Suppressor macrophage treated with lipopolysaccharide for 4 hours (primary cell): Measurements from ENCODE around the gene XPOT.

Experiments
- DNase-seq: peaks from one replicate; pipeline ENCODE4 v3.0.0-alpha.2; 2020

Gene XPOT

GRCh38 chr12:64470495-64470894 is 66.3 kb downstream of the XPOT start:
- DNase-seq = no peak

- no peak for DNase-seq
These were observed 69.0 kb downstream of the XPOT start for GRCh38 chr12:64473176-64473575.

- DNase-seq = no peak
These were observed 71.3 kb downstream of the XPOT start for GRCh38 chr12:64475518-64475917.

GRCh38 chr12:64476844-64477243 is 72.7 kb downstream of the XPOT start:
- DNase-seq = no peak

DNA sequence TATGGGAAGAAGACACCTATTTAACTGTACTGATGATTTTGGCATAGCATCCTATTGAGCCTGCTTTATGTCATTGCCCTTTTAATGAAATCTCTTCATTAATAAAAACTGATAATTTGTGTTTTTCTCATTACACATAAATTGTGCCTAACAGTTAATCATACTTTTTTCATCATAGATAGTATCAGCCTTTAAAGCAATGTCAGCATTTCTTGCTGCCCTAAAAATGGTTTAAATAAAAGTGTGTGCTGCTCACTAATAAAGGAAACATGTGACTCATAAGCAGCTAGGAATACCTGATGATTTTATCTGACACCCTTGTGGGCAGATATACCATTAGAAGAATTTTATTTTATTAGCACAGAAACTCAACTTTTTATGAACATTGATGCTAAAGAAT is 74.5 kb downstream of the XPOT start:
- DNase-seq = no peak

DNA sequence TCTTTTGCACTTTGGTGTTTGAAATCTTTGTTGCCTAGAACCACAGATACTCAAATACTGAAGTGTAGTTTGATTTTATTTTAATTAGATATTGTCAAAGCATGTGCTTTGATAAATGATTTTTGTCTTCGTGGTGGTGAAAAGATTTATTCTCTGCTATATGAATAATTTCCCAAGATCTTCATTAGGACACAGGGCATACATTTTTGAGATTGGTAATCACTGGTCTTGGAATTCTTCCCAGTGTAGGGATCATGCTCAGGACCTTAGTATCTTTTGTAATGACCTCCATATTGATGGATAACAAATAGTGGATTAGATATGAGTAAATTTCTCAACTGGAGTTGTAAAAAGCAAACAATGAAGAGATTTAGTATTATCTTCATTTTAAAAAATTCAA is 76.0 kb downstream of the XPOT start:
- no peak for DNase-seq

DNA sequence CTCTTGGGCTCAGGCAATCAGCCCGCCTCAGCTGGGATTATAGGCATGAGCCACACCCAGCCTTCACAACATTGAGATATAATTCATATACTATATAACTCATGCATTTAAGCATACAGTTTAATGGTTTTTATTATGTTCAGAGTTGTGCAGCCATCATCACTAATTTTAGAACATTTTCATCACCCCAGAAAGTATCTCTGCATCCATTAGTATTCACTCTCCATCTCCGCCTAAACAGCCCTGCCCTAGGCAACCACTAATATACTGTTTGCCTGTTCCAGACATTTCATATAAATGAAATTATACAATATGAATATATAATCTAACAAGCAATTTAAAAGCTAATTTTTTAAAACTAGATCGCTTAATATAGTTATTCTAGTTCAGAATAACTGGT is 82.5 kb downstream of the XPOT start:
- DNase-seq = no peak

DNA sequence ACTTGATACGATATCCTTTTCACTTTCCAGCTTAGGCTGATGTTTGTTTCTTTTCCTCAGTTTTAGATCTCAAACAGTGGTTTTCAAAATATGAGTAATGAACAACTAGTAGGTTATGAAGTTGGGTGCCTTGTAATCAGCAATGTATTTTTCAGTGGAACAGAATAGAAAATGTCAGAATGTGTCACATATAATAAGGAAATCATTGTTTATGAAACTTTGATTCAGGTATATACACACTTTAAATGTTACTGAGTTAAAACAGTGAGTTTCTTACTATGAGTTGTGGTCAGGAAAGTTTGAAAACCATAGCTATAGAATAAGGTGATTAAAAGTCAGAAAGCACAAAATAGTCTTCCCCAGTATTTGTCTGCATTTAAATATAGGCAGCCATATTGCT is 87.5 kb downstream of the XPOT start:
- DNase-seq = peak; percentile 19

GRCh38 chr12:64493513-64493912 is 89.3 kb downstream of the XPOT start:
- no peak for DNase-seq

DNA sequence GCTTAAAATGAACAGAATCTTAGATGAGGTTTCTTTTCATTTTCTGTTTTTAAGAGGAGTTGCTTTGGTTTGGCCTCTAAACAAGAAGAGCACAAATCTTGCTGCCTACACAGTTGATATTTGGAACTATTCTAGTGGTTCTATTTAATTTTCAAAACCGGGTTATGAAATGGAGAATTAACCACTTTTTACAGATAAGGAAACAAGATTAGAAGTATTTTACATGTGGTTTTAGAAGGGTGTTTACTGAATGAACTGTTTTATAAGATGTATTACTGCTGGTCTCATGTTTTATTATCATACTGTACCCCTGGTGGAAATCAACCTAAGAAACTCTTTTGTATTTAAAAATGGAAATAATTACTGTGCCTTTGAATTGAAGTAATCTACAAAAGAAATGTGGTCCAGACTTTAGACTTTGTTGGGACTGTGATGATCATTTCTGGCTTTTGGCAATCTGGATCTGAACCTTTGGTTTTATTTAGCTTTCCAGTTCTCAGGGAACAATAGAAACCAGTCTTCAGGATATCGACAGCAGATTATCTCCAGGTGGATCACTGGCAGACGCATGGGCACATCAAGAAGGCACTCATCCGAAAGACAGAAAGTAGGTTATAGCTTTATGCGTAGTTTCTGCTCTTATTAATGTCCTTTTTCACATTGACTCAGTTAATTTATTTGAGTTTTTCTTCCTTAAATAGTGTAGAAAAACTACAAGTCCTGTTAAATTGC is 91.0 kb downstream of the XPOT start:
- DNase-seq = no peak

DNA sequence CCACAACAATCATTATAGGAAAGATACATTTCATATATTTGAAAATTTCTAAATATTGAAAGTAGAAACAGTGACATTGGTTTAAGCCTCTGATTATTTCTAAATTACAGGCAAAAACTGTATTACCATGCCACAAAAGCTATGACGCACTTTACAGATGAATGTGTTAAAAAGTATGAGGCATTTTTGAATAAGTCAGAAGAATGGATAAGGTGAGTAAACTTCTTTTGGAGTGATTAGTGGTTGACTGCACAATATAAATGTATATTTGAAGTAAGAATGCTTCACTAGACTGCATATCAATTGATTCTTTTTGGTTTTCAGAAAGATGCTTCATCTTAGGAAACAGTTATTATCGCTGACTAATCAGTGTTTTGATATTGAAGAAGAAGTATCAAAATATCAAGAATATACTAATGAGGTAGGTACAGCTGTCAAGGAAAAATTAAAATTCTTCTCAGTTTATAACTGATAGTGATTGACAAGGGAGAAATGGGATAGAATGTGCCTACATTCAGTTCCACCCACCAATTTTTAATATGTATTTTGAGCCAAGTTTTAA is 92.7 kb downstream of the XPOT start:
- DNase-seq = no peak

GRCh38 chr12:64497484-64497883 is 93.3 kb downstream of the XPOT start:
- no peak for DNase-seq

GRCh38 chr12:64497903-64498302 is 93.7 kb downstream of the XPOT start:
- no peak for DNase-seq

GRCh38 chr12:64500394-64500793 is 96.2 kb downstream of the XPOT start:
- peak; percentile 48 for DNase-seq
